GM12878 (cell line): ENCODE data around the gene CSTPP1. TPM values are rescaled to one million over a fixed set of nuclear protein-coding genes. Genes with fewer than 3 reads are reported as not detected.

Experiments used
- ATAC-seq: fragments of 200-7000 bp; cut with Tn5 transposase; 3 replicates; pipeline ENCODE4 v1.9.1; 2020; ENCODE audit warnings: mild to moderate bottlenecking, moderate library complexity
- BruUV-seq: library from RNA; stranded (reverse); fragments of 400-500 nt; replicated peaks from 2 replicates; lab custom pipeline; 2021; lab: Mats Ljungman, UMichigan
- CTCF ChIA-PET: fragments of 300-600 bp; sonication (Branson Sonifier 250); formaldehyde crosslinking; extraction: SDS; loops from one replicate; lab custom pipeline; 2021; ENCODE audit warnings: inconsistent platforms; lab: Yijun Ruan, JAX
- POLR2A ChIA-PET: fragments of 350-600 bp; formaldehyde crosslinking; extraction: SDS; loops from one replicate; lab custom pipeline; 2021; ENCODE audit warnings: inconsistent platforms; lab: Charles Lee
- RAD21 ChIA-PET: fragments of 300-600 bp; sonication (Branson Sonifier 250); formaldehyde crosslinking; loops from one replicate; lab custom pipeline; 2023; ENCODE audit warnings: antibody characterized with exemption; ENCODE audit not compliant: unreplicated experiment; lab: Charles Lee
- SMC1A ChIA-PET: fragments of 300-600 bp; sonication (Branson Sonifier 250); formaldehyde crosslinking; loops from one replicate; lab custom pipeline; 2023; ENCODE audit not compliant: unreplicated experiment, uncharacterized antibody; lab: Charles Lee
- DNase-seq: peaks from one replicate; pipeline ENCODE4 v3.0.0-alpha.2; 2011; ENCODE audit warnings: low read depth, low spot score
- FAIRE-seq: peaks from 3 replicates; lab custom pipeline; 2011; peaks lifted over from hg19 to GRCh38; lab: Jason Lieb, UNC
- H2AFZ ChIP-seq: 2 replicates; pipeline ENCODE4 v1.6.0; 2011; ENCODE audit warnings: low read depth, low read length, control low read depth; ENCODE audit not compliant: control insufficient read depth
- H3K27ac ChIP-seq: 2 replicates; pipeline ENCODE4 v1.5.1; 2011; ENCODE audit warnings: control low read depth; ENCODE audit not compliant: control insufficient read depth, insufficient read depth
- H3K27me3 ChIP-seq, 2 experiments: replicated peaks in 1 of 2; 2 replicates each; pipeline versions ENCODE4 v1.6.0 to v1.6.1; 2011; ENCODE audit warnings: low read length in 1 of 2; ENCODE audit not compliant: control insufficient read depth in 2 of 2, insufficient read depth in 2 of 2
- H3K36me3 ChIP-seq, 2 experiments: 2 replicates each; pipeline ENCODE4 v1.5.1; 2011; ENCODE audit warnings: low read length in 1 of 2; ENCODE audit not compliant: control insufficient read depth in 2 of 2, insufficient read depth in 2 of 2
- H3K4me1 ChIP-seq: 2 replicates; pipeline ENCODE4 v1.6.1; 2011; ENCODE audit warnings: mild to moderate bottlenecking, low read length, moderate library complexity, mixed read lengths; ENCODE audit not compliant: control insufficient read depth, insufficient read depth
- H3K4me2 ChIP-seq: 2 replicates; pipeline ENCODE4 v1.6.0; 2011; ENCODE audit warnings: control low read depth; ENCODE audit not compliant: control insufficient read depth, insufficient read depth
- H3K4me3 ChIP-seq: fragments of 200-600 bp; sonication (generic); 2 replicates; pipeline ENCODE4 v1.5.1; 2016
- H3K79me2 ChIP-seq: 2 replicates; pipeline ENCODE4 v1.6.0; 2011; ENCODE audit warnings: low read length; ENCODE audit not compliant: control insufficient read depth, insufficient read depth
- H3K9ac ChIP-seq: 2 replicates; pipeline ENCODE4 v1.8.0; 2011; ENCODE audit warnings: low read length, control low read depth, mixed read lengths; ENCODE audit not compliant: control insufficient read depth, insufficient read depth
- H3K9me3 ChIP-seq: replicated peaks from 3 replicates; pipeline ENCODE4 v1.5.1; 2011; ENCODE audit warnings: mild to moderate bottlenecking, low read length; ENCODE audit not compliant: control insufficient read depth, insufficient read depth
- H4K20me1 ChIP-seq: 2 replicates; pipeline ENCODE4 v1.6.0; 2011; ENCODE audit not compliant: control insufficient read depth, insufficient read depth
- ASH2L ChIP-seq: fragments of 300-600, 200-600 bp; sonication (generic); IDR thresholded peaks from 2 replicates; pipeline ENCODE4 v1.6.1; 2017; ENCODE audit warnings: low read depth, mild to moderate bottlenecking, borderline replicate concordance
- BCL3 ChIP-seq: IDR thresholded peaks from 2 replicates; pipeline ENCODE4 v1.6.1; 2011; ENCODE audit warnings: borderline replicate concordance, low read depth, mild to moderate bottlenecking, moderate library complexity, low read length; ENCODE audit not compliant: insufficient read depth, poor library complexity, severe bottlenecking
- JUND ChIP-seq: IDR thresholded peaks from 2 replicates; pipeline ENCODE4 v1.6.1; 2012; ENCODE audit warnings: low read depth, mild to moderate bottlenecking, low read length, improper control_type of control experiment, moderate library complexity
- KDM1A ChIP-seq: fragments of 200-600 bp; sonication (generic); IDR thresholded peaks from 2 replicates; pipeline ENCODE4 v1.6.1; 2016; ENCODE audit warnings: borderline replicate concordance
- NR2F1 ChIP-seq: fragments of 450-650 bp; conservative IDR thresholded peaks from 2 replicates; pipeline ENCODE4 v1.6.1; 2017; ENCODE audit warnings: mild to moderate bottlenecking
- POLR2A ChIP-seq: IDR thresholded peaks from 2 replicates; pipeline ENCODE4 v1.6.1; 2011; ENCODE audit warnings: low read depth, mild to moderate bottlenecking, low read length
- POLR2AphosphoS5 ChIP-seq: IDR thresholded peaks from 2 replicates; pipeline ENCODE4 v1.6.1; 2011; ENCODE audit warnings: mild to moderate bottlenecking, low read length, inconsistent platforms
- RAD51 ChIP-seq: fragments of 450-650 bp; IDR thresholded peaks from 2 replicates; pipeline ENCODE4 v1.6.1; 2016; ENCODE audit warnings: moderate library complexity, mild to moderate bottlenecking, inconsistent platforms
- RB1 ChIP-seq: fragments of 450-650 bp; formaldehyde crosslinking; IDR thresholded peaks from 2 replicates; pipeline ENCODE4 v1.6.1; 2017; ENCODE audit warnings: mild to moderate bottlenecking, borderline replicate concordance
- TAF1 ChIP-seq: IDR thresholded peaks from 2 replicates; pipeline ENCODE4 v1.6.1; 2011; ENCODE audit warnings: mild to moderate bottlenecking, low read depth, low read length, borderline replicate concordance
- ZZZ3 ChIP-seq: IDR thresholded peaks from 2 replicates; pipeline ENCODE4 v1.6.1; 2011; ENCODE audit warnings: low read depth; ENCODE audit not compliant: control insufficient read depth, insufficient read length
- WGBS: methylation state at CpG from one replicate; pipeline ENCODE4 v1.1.6; 2016; ENCODE audit warnings: low lambda C conversion rate; ENCODE audit not compliant: insufficient replicate concordance, insufficient coverage; ENCODE audit errors: missing lambda C conversion rate; 5-methylcytosine and 5-hydroxymethylcytosine counted together
- in situ Hi-C: fragments of 300-500 bp; cut with MboI; formaldehyde crosslinking; loops from 9 replicates; pipeline ENCODE4 v1.14.3; 2018; ENCODE audit warnings: mixed read lengths
- intact Hi-C: fragments of 100-400 bp; cut with micrococcal nuclease; formaldehyde crosslinking; loops from one replicate; pipeline ENCODE4 v1.14.2; 2022; ENCODE audit not compliant: unreplicated experiment
- polyA plus RNA-seq, 11 experiments: library from polyadenylated mRNA; depleted of rRNA in 4 of 11; unstranded in 6 of 11; stranded (reverse) in 5 of 11; fragments of >200 nt; fragmentation: Nextera tagmentation in 4 of 11; fragmentation: Illumina TruSeq in 1 of 11; extraction: Ambion mirVana in 4 of 11; extraction: Trizol in 1 of 11; gene quantifications; 1 replicate in 1 of 11; 2 replicates in 10 of 11; pipeline versions ENCODE4 v1.2.1 to v1.2.3, GENCODE V29; 2011 to 2016; ENCODE audit warnings: inconsistent platforms in 2 of 11, missing spikeins in 2 of 11, low read depth in 1 of 11
- total RNA-seq, 4 experiments: library from RNA; depleted of rRNA in 3 of 4; stranded (reverse); fragments of >200 nt in 3 of 4; fragmentation: Illumina TruSeq in 1 of 4; extraction: Trizol in 1 of 4; gene quantifications; 2 replicates each; pipeline versions ENCODE4 v1.2.1 to v1.2.3, GENCODE V29; 2013 to 2021
- TF ChIP-seq, protein P1 (sequence below): fragments of 150-350 bp; IDR thresholded peaks from 2 replicates; pipeline ENCODE4 v1.6.1; 2014; ENCODE audit warnings: mild to moderate bottlenecking, low read depth, low read length
- TF ChIP-seq, protein P2 (sequence below): IDR thresholded peaks from 2 replicates; pipeline ENCODE4 v1.6.1; 2012; ENCODE audit warnings: improper control_type of control experiment, low read depth, low read length; ENCODE audit not compliant: insufficient replicate concordance

The CSTPP1 gene
- total and polyA plus RNA-seq, 10 of the 15 experiments (the other 5 are each of a cell fraction or from before 2014, with no cell fraction given), result 7.1 to 23.4 (median 17.5) TPM

GRCh38 chr11:46972343-46972742 is 35.8 kb downstream of the CSTPP1 start (continued):
- no peak for TF ChIP-seq ZZZ3
- TF ChIP-seq BCL3, result no peak

- H3K9ac ChIP-seq, result no peak overlapping the region
- no peak overlapping the region for H3K27ac ChIP-seq
- CTCF ChIA-PET, result interaction anchor here (1.0 kb wide), 1 partner anchor 180 kb away, joined by 3 read pairs; no protein-coding TSS in a partner anchor
- in situ Hi-C loops (no loop called here), intact Hi-C loops (no loop called here)
- no peak overlapping the region for H2AFZ ChIP-seq
- FAIRE-seq (no peak), DNase-seq (no peak), ATAC-seq (no peak)
- H3K4me2 ChIP-seq, result no peak overlapping the region
- POLR2A ChIA-PET, result no interaction called here
- RAD21 ChIA-PET, result no interaction called here
- no peaks in the 10 kb centered on the region for H3K79me2 ChIP-seq
- WGBS, result 70% methylated on average over 2 of the region's 2 CpGs
- H3K4me3 ChIP-seq, result no peak overlapping the region
- H3K4me1 ChIP-seq, result no peaks in the 10 kb centered on the region
- H3K27me3 ChIP-seq, result no peaks in the 10 kb centered on the region
- no peaks in the 10 kb centered on the region for H3K36me3 ChIP-seq
- no peaks in the 10 kb centered on the region for H3K9me3 ChIP-seq
- H4K20me1 ChIP-seq, result no peaks in the 10 kb centered on the region
- no TSS peak for BruUV-seq
- SMC1A ChIA-PET, result interaction anchor here (1.4 kb wide), 1 partner anchor 9 kb away, joined by 8 read pairs; no protein-coding TSS in a partner anchor
- TF ChIP-seq, protein P1, sequence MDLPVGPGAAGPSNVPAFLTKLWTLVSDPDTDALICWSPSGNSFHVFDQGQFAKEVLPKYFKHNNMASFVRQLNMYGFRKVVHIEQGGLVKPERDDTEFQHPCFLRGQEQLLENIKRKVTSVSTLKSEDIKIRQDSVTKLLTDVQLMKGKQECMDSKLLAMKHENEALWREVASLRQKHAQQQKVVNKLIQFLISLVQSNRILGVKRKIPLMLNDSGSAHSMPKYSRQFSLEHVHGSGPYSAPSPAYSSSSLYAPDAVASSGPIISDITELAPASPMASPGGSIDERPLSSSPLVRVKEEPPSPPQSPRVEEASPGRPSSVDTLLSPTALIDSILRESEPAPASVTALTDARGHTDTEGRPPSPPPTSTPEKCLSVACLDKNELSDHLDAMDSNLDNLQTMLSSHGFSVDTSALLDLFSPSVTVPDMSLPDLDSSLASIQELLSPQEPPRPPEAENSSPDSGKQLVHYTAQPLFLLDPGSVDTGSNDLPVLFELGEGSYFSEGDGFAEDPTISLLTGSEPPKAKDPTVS, result no peak
- TF ChIP-seq TAF1 (no peak), POLR2AphosphoS5 (no peak), KDM1A (no peak), RAD51 (no peak), ASH2L (no peak), NR2F1 (no peak), JUND (no peak), POLR2A (no peak), RB1 (no peak)
- TF ChIP-seq, protein P2, sequence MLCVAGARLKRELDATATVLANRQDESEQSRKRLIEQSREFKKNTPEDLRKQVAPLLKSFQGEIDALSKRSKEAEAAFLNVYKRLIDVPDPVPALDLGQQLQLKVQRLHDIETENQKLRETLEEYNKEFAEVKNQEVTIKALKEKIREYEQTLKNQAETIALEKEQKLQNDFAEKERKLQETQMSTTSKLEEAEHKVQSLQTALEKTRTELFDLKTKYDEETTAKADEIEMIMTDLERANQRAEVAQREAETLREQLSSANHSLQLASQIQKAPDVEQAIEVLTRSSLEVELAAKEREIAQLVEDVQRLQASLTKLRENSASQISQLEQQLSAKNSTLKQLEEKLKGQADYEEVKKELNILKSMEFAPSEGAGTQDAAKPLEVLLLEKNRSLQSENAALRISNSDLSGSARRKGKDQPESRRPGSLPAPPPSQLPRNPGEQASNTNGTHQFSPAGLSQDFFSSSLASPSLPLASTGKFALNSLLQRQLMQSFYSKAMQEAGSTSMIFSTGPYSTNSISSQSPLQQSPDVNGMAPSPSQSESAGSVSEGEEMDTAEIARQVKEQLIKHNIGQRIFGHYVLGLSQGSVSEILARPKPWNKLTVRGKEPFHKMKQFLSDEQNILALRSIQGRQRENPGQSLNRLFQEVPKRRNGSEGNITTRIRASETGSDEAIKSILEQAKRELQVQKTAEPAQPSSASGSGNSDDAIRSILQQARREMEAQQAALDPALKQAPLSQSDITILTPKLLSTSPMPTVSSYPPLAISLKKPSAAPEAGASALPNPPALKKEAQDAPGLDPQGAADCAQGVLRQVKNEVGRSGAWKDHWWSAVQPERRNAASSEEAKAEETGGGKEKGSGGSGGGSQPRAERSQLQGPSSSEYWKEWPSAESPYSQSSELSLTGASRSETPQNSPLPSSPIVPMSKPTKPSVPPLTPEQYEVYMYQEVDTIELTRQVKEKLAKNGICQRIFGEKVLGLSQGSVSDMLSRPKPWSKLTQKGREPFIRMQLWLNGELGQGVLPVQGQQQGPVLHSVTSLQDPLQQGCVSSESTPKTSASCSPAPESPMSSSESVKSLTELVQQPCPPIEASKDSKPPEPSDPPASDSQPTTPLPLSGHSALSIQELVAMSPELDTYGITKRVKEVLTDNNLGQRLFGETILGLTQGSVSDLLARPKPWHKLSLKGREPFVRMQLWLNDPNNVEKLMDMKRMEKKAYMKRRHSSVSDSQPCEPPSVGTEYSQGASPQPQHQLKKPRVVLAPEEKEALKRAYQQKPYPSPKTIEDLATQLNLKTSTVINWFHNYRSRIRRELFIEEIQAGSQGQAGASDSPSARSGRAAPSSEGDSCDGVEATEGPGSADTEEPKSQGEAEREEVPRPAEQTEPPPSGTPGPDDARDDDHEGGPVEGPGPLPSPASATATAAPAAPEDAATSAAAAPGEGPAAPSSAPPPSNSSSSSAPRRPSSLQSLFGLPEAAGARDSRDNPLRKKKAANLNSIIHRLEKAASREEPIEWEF, result no peak
Observed at GRCh38 chr11:46972821-46973220, 36.3 kb downstream of the CSTPP1 start.
